KG1 (cell line): ENCODE results near the gene TGM6.

Source experiments
- DNase-seq: peaks from one replicate; lab custom pipeline; 2025; lab: John Stamatoyannopoulos, UW

Gene TGM6

GRCh38 chr20:2455771-2456497 lies 75.2 kb downstream of the TGM6 start:
- DNase-seq = no peak

GRCh38 chr20:2458919-2459499 lies 78.3 kb downstream of the TGM6 start:
- no peak for DNase-seq

GRCh38 chr20:2459981-2460751 lies 79.5 kb downstream of the TGM6 start:
- no peak for DNase-seq

- no peak for DNase-seq
These were observed 80.2 kb downstream of the TGM6 start for GRCh38 chr20:2460752-2461424.

GRCh38 chr20:2462484-2462883 lies 81.8 kb downstream of the TGM6 start:
- no peak for DNase-seq

- DNase-seq = no peak
These were observed 83.1 kb downstream of the TGM6 start for GRCh38 chr20:2463616-2464365.

GRCh38 chr20:2465100-2465499 lies 84.4 kb downstream of the TGM6 start:
- DNase-seq = no peak

- DNase-seq = no peak
These were observed 86.7 kb downstream of the TGM6 start for GRCh38 chr20:2467412-2467811.

GRCh38 chr20:2468581-2469407 lies 88.1 kb downstream of the TGM6 start:
- DNase-seq = no peak

- DNase-seq = no peak
These were observed 89.3 kb downstream of the TGM6 start for GRCh38 chr20:2469991-2470422.

GRCh38 chr20:2470423-2471193 lies 89.9 kb downstream of the TGM6 start, which contains the start of gene SNRPB:
Gene SNRPB, minus strand, starts transcription at chr20:2470789. Its CDS starts 99 bp downstream, at chr20:2470690.
- DNase-seq = peak; percentile 98

GRCh38 chr20:2473516-2473915 lies 92.8 kb downstream of the TGM6 start:
- DNase-seq = no peak

GRCh38 chr20:2475850-2476741 lies 95.4 kb downstream of the TGM6 start:
- DNase-seq = no peak

GRCh38 chr20:2476742-2477615 lies 96.3 kb downstream of the TGM6 start:
- no peak for DNase-seq

GRCh38 chr20:2480381-2480780 lies 99.7 kb downstream of the TGM6 start:
- no peak for DNase-seq
